NCI-H748 treated with DMSO at 0.1 percent for 48 hours (cell line): ENCODE measurements around the gene TRIM65.
"Not testable (repeated sequence)": the region's sequence is repeated elsewhere in the genome, so short reads cannot be mapped to it uniquely, and the experiment has no call there.

Source experiments
- DNase-seq: peaks from one replicate; lab custom pipeline; 2025; lab: John Stamatoyannopoulos, UW

TRIM65 gene

GRCh38 chr17:75895370-75896155 is 1.2 kb downstream of the TRIM65 start:
- DNase-seq: no peak

GRCh38 chr17:75894049-75894733 is 2.6 kb downstream of the TRIM65 start:
- DNase-seq: no peak

GRCh38 chr17:75893305-75894048 is 3.3 kb downstream of the TRIM65 start:
- DNase-seq: no peak

GRCh38 chr17:75892556-75893224 is 4.1 kb downstream of the TRIM65 start:
- DNase-seq: no peak

- no peak for DNase-seq
Observed at GRCh38 chr17:75891605-75892555, 4.9 kb downstream of the TRIM65 start.

GRCh38 chr17:75891022-75891604 is 5.6 kb downstream of the TRIM65 start:
- no peak for DNase-seq

GRCh38 chr17:75889454-75889853 is 7.3 kb downstream of the TRIM65 start:
- no peak for DNase-seq

GRCh38 chr17:75888484-75888883 is 8.3 kb downstream of the TRIM65 start:
- no peak for DNase-seq

GRCh38 chr17:75885860-75886259 is 10.9 kb downstream of the TRIM65 start:
- DNase-seq: not testable (repeated sequence)

- no peak for DNase-seq
Observed at GRCh38 chr17:75885431-75885830, 11.3 kb downstream of the TRIM65 start.

- no peak for DNase-seq
Observed at GRCh38 chr17:75881678-75882454, 14.9 kb downstream of the TRIM65 start.

- DNase-seq: no peak
Observed at GRCh38 chr17:75880266-75880665, 16.5 kb downstream of the TRIM65 start.

GRCh38 chr17:75878174-75878998 is 18.4 kb downstream of the TRIM65 start, which contains the start of gene TRIM47:
TRIM47 (minus strand) TSS chr17:75878581; CDS start chr17:75878548, 33 bp downstream.
- no peak for DNase-seq

GRCh38 chr17:75877752-75878173 is 19.0 kb downstream of the TRIM65 start:
- no peak for DNase-seq

GRCh38 chr17:75876938-75877751 is 19.6 kb downstream of the TRIM65 start:
- no peak for DNase-seq

- no peak for DNase-seq
Observed at GRCh38 chr17:75876190-75876937, 20.4 kb downstream of the TRIM65 start.

GRCh38 chr17:75875940-75876189 is 20.9 kb downstream of the TRIM65 start:
- DNase-seq: no peak
